SU-DHL-6 (cell line): ENCODE measurements around the gene SENP7.
"Not testable (repeated sequence)": the region's sequence is repeated elsewhere in the genome, so short reads cannot be mapped to it uniquely, and the experiment has no call there.

ENCODE experiments used
- H2AFZ ChIP-seq: fragments of 200-600 bp; sonication (generic); 2 replicates; pipeline ENCODE4 v1.6.1; 2014; ENCODE audit warnings: low read depth, mild to moderate bottlenecking, moderate library complexity, mixed read lengths, antibody characterized with exemption, low read length; ENCODE audit not compliant: severe bottlenecking
- H3F3A ChIP-seq: fragments of 200-600 bp; shearing (Covaris generic); 2 replicates; pipeline ENCODE4 v1.6.0; 2016; ENCODE audit warnings: antibody characterized with exemption, mild to moderate bottlenecking; ENCODE audit not compliant: insufficient read depth
- H3K27ac ChIP-seq: fragments of 200-600 bp; sonication (generic); 2 replicates; pipeline ENCODE4 v1.5.1; 2016; ENCODE audit warnings: low read depth, mild to moderate bottlenecking, low read length, moderate library complexity, mixed read lengths
- H3K27me3 ChIP-seq: fragments of 200-600 bp; sonication (generic), shearing (Covaris generic); 2 replicates; pipeline ENCODE4 v1.6.0; 2014; ENCODE audit warnings: mild to moderate bottlenecking, low read length
- H3K36me3 ChIP-seq: fragments of 200-600 bp; sonication (generic); 2 replicates; pipeline ENCODE4 v1.6.1; 2014; ENCODE audit warnings: mild to moderate bottlenecking, low read length, mixed read lengths
- H3K4me2 ChIP-seq: fragments of 300-600, 200-600 bp; shearing (Covaris generic), sonication (generic); 2 replicates; pipeline ENCODE4 v1.6.0; 2014; ENCODE audit warnings: low read length, low read depth, mild to moderate bottlenecking; ENCODE audit not compliant: poor library complexity, severe bottlenecking
- H3K4me3 ChIP-seq: fragments of 200-600 bp; sonication (generic); 2 replicates; pipeline ENCODE4 v1.5.1; 2014; ENCODE audit warnings: antibody characterized with exemption, low read length, mild to moderate bottlenecking, mixed read lengths; ENCODE audit not compliant: insufficient read depth, poor library complexity, severe bottlenecking
- H3K79me2 ChIP-seq: fragments of 200-600 bp; sonication (generic); 2 replicates; pipeline ENCODE4 v1.6.1; 2014; ENCODE audit warnings: mild to moderate bottlenecking, low read length, moderate library complexity; ENCODE audit not compliant: insufficient read depth
- H3K9ac ChIP-seq: fragments of 200-600 bp; sonication (generic); 2 replicates; pipeline ENCODE4 v1.7.0; 2014; ENCODE audit warnings: mild to moderate bottlenecking, low read length
- H3K9me2 ChIP-seq: fragments of 200-600 bp; sonication (generic); replicated peaks from 2 replicates; pipeline ENCODE4 v1.6.1; 2014; ENCODE audit warnings: low read length; ENCODE audit not compliant: insufficient read depth
- H3K9me3 ChIP-seq: fragments of 200-600 bp; sonication (generic); 2 replicates; pipeline ENCODE4 v1.6.1; 2014; ENCODE audit warnings: low read length, mixed read lengths; ENCODE audit not compliant: insufficient read depth
- H4K20me1 ChIP-seq: fragments of 200-600 bp; sonication (generic); 2 replicates; pipeline ENCODE4 v1.6.1; 2014; ENCODE audit warnings: low read depth, mild to moderate bottlenecking, antibody characterized with exemption, low read length, moderate library complexity, mixed read lengths
- CTCF ChIP-seq: fragments of 200-600 bp; sonication (generic); IDR thresholded peaks from one replicate; pipeline ENCODE4 v1.5.1; 2017; ENCODE audit warnings: antibody characterized with exemption, mild to moderate bottlenecking, low read length, moderate library complexity; ENCODE audit not compliant: insufficient read depth, poor library complexity, severe bottlenecking
- EZH2phosphoT487 ChIP-seq: fragments of 200-600 bp; sonication (generic), shearing (Covaris generic); conservative IDR thresholded peaks from 2 replicates; pipeline ENCODE4 v1.6.1; 2018; ENCODE audit warnings: mild to moderate bottlenecking, antibody characterized with exemption, low read length, moderate library complexity, mixed read lengths

The SENP7 gene

GRCh38 chr3:101458387-101458786, 54.6 kb downstream of the SENP7 start:
- H3K4me2 ChIP-seq: no peak overlapping the region
- no peak overlapping the region for H3K27ac ChIP-seq
- peaks cover 4% of the 10 kb centered on the region; the same call in 1 of the 2 replicates for H4K20me1 ChIP-seq
- no peaks in the 10 kb centered on the region for H3K27me3 ChIP-seq
- no peaks in the 10 kb centered on the region for H3K9me3 ChIP-seq
- no peaks in the 10 kb centered on the region for H3K79me2 ChIP-seq
- no peaks in the 10 kb centered on the region for H3F3A ChIP-seq
- H3K9me2 ChIP-seq: no peaks in the 10 kb centered on the region
- H2AFZ ChIP-seq: no peak overlapping the region
- H3K4me3 ChIP-seq: no peak overlapping the region
- no peaks in the 10 kb centered on the region for H3K36me3 ChIP-seq
- no peak for TF ChIP-seq CTCF
- no peak for TF ChIP-seq EZH2phosphoT487
- no peak overlapping the region for H3K9ac ChIP-seq

- no peaks in the 10 kb centered on the region for H3K9me2 ChIP-seq
Measured at GRCh38 chr3:101454629-101455028, 58.4 kb downstream of the SENP7 start.

GRCh38 chr3:101453961-101454360, 59.1 kb downstream of the SENP7 start:
- H3K4me2 ChIP-seq: no peak overlapping the region
- no peaks in the 10 kb centered on the region for H3K27me3 ChIP-seq
- H3K27ac ChIP-seq: no peak overlapping the region
- no peaks in the 10 kb centered on the region for H4K20me1 ChIP-seq
- H3K4me3 ChIP-seq: no peak overlapping the region
- H2AFZ ChIP-seq: no peak overlapping the region
- H3K9ac ChIP-seq: no peak overlapping the region
- H3K9me2 ChIP-seq: no peaks in the 10 kb centered on the region
- TF ChIP-seq EZH2phosphoT487: no peak
- TF ChIP-seq CTCF: no peak
- H3K79me2 ChIP-seq: no peaks in the 10 kb centered on the region
- H3F3A ChIP-seq: no peaks in the 10 kb centered on the region
- H3K36me3 ChIP-seq: no peaks in the 10 kb centered on the region
- no peaks in the 10 kb centered on the region for H3K9me3 ChIP-seq

More at GRCh38 chr3:101454629-101455028, 58.4 kb downstream of the SENP7 start:
- H3K79me2 ChIP-seq: no peaks in the 10 kb centered on the region
- no peak overlapping the region for H2AFZ ChIP-seq
- no peak for TF ChIP-seq EZH2phosphoT487
- TF ChIP-seq CTCF: no peak
- no peak overlapping the region for H3K4me2 ChIP-seq
- no peaks in the 10 kb centered on the region for H3F3A ChIP-seq
- no peaks in the 10 kb centered on the region for H3K27me3 ChIP-seq
- H4K20me1 ChIP-seq: no peaks in the 10 kb centered on the region
- no peak overlapping the region for H3K9ac ChIP-seq
- no peaks in the 10 kb centered on the region for H3K9me3 ChIP-seq
- H3K27ac ChIP-seq: no peak overlapping the region
- H3K4me3 ChIP-seq: no peak overlapping the region
- H3K36me3 ChIP-seq: no peaks in the 10 kb centered on the region

GRCh38 chr3:101438641-101439040, 74.4 kb downstream of the SENP7 start:
- not testable (repeated sequence) for H3F3A ChIP-seq, H3K4me3 ChIP-seq, H3K27ac ChIP-seq, H3K9ac ChIP-seq, H3K4me2 ChIP-seq, H3K9me3 ChIP-seq, H3K36me3 ChIP-seq, H3K79me2 ChIP-seq, H3K9me2 ChIP-seq, H3K27me3 ChIP-seq, H4K20me1 ChIP-seq, H2AFZ ChIP-seq
